Measurements from ENCODE around the gene CROCC2. TPM values are rescaled to one million over a fixed set of nuclear protein-coding genes. Genes with fewer than 3 reads are reported as not detected.

The CROCC2 gene
- polyA plus RNA-seq, 1 of the 3 experiments (the other 2 are of a cell fraction): not detected

DNA sequence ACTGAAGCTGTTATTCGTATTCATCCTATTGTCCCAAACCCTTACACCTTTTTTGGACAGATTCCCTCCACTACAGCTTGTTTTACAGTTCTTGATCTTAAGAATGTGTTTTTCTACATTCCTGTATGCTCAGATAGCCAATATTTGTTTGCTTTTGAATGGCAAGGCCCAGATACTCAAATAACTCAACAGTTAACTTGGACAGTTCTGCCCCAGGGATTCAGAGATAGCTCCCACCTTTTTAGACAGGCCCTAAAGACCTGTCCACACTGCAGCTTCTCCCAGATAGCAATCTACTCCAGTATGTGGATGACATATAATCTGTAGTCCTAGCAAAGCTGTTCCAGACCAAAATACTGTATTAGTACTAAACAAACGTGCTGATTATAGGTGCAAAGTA is 44.6 kb upstream of the CROCC2 start:
- Histone ChIP-seq H3K9me2 (no peaks in the 10 kb centered on the region), H3K4me3 (ENCODE audit: low read depth in 2 of 2, low read length in 1 of 2) (no peak overlapping the region), H3K27ac (ENCODE audit: low read depth in 2 of 2, low read length in 1 of 2) (no peak overlapping the region), H3K27me3 (ENCODE audit: insufficient read depth) (peaks cover 19% of the 10 kb centered on the region), H3K4me1 (ENCODE audit: control insufficient read depth in 1 of 2, insufficient read depth in 2 of 2, low read depth in 1 of 2, low read length in 1 of 2) (no peaks in the 10 kb centered on the region), H3K9ac (no peak overlapping the region), H3K79me2 (ENCODE audit: insufficient read depth) (no peaks in the 10 kb centered on the region), H3F3A (replicated peaks; ENCODE audit: insufficient read depth) (no peaks in the 10 kb centered on the region), H4K20me1 (ENCODE audit: insufficient read depth) (no peaks in the 10 kb centered on the region), H3K36me3 (replicated peaks in 1 of 2; ENCODE audit: control insufficient read depth in 1 of 2, insufficient read depth in 2 of 2, low read length in 1 of 2) (no peaks in the 10 kb centered on the region), H3K9me3 (no peaks in the 10 kb centered on the region), H3K4me2 (no peak overlapping the region), H2AFZ (ENCODE audit: low read depth) (no peak overlapping the region)
- TF ChIP-seq FOXM1 (IDR thresholded peaks at IDR 0.05; ENCODE audit: low read depth) (no peak), RAD21 (IDR thresholded peaks at IDR 0.05; ENCODE audit: low read length) (no peak)
- WGBS (ENCODE audit: low lambda C conversion rate): 21% methylated on average over 2 of the region's 2 CpGs
- ChIA-PET POLR2A (interaction anchor here (0.6 kb wide), 1 partner anchor 391 kb away, joined by 3 read pairs; no protein-coding TSS in a partner anchor), CTCF (interaction anchor here (1.0 to 6.4 kb wide), 4 partner anchors 10 to 217 kb away, joined by 3 to 44 read pairs (median 6); no protein-coding TSS in a partner anchor)
- DNase-seq: no peak

DNA sequence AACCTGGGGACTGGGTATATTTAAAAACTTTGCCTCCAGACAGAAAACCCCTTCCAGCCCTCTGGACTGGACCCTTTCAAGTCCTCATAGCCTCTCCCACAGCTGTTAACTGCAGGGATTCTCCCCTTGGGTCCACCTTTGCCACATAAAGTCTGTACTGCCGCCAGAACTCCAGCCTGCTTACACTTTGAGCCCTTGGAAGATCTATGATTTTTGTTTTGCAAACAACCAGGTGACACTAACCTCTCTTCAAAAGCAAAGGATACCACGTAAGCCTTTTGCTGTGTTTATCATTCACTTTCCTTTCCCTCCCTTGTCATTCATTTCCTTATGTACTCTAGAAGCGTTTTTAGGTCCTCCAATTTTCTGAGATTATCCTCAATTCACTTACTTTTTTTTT is 41.7 kb upstream of the CROCC2 start:
- Histone ChIP-seq H3K4me2 (no peak overlapping the region), H3K9me3 (no peaks in the 10 kb centered on the region), H4K20me1 (ENCODE audit: insufficient read depth) (no peaks in the 10 kb centered on the region), H3K9ac (no peak overlapping the region), H3K4me3 (ENCODE audit: low read depth in 2 of 2, low read length in 1 of 2) (no peak overlapping the region), H3K79me2 (ENCODE audit: insufficient read depth) (no peaks in the 10 kb centered on the region), H3K27ac (ENCODE audit: low read depth in 2 of 2, low read length in 1 of 2) (no peak overlapping the region), H3K9me2 (no peaks in the 10 kb centered on the region), H3F3A (replicated peaks; ENCODE audit: insufficient read depth) (no peaks in the 10 kb centered on the region), H3K27me3 (ENCODE audit: insufficient read depth) (peaks cover 19% of the 10 kb centered on the region), H3K36me3 (replicated peaks in 1 of 2; ENCODE audit: control insufficient read depth in 1 of 2, insufficient read depth in 2 of 2, low read length in 1 of 2) (no peaks in the 10 kb centered on the region), H3K4me1 (ENCODE audit: control insufficient read depth in 1 of 2, insufficient read depth in 2 of 2, low read depth in 1 of 2, low read length in 1 of 2) (no peaks in the 10 kb centered on the region), H2AFZ (ENCODE audit: low read depth) (no peak overlapping the region)
- WGBS (ENCODE audit: low lambda C conversion rate): 31% methylated on average over 3 of the region's 3 CpGs
- POLR2A ChIA-PET: no interaction called here
- CTCF ChIA-PET: interaction anchor here (6.4 kb wide), 1 partner anchor 13 kb away, joined by 44 read pairs; no protein-coding TSS in a partner anchor
- TF ChIP-seq, protein P1, sequence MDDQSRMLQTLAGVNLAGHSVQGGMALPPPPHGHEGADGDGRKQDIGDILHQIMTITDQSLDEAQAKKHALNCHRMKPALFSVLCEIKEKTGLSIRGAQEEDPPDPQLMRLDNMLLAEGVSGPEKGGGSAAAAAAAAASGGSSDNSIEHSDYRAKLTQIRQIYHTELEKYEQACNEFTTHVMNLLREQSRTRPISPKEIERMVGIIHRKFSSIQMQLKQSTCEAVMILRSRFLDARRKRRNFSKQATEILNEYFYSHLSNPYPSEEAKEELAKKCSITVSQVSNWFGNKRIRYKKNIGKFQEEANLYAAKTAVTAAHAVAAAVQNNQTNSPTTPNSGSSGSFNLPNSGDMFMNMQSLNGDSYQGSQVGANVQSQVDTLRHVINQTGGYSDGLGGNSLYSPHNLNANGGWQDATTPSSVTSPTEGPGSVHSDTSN (IDR thresholded peaks at IDR 0.05): no peak
- TF ChIP-seq SIN3A (IDR thresholded peaks at IDR 0.05; ENCODE audit: borderline replicate concordance, low read depth, low read length) (no peak), RXRA (IDR thresholded peaks at IDR 0.05; ENCODE audit: borderline replicate concordance, low read depth) (no peak), POLR2AphosphoS5 (IDR thresholded peaks at IDR 0.05; ENCODE audit: low read depth, low read length) (no peak), MAX (IDR thresholded peaks at IDR 0.05; ENCODE audit: low read depth) (no peak), FOSL2 (IDR thresholded peaks at IDR 0.05; ENCODE audit: borderline replicate concordance, low read depth) (no peak), ELF1 (IDR thresholded peaks at IDR 0.05) (no peak)
- TF ChIP-seq, protein P2, sequence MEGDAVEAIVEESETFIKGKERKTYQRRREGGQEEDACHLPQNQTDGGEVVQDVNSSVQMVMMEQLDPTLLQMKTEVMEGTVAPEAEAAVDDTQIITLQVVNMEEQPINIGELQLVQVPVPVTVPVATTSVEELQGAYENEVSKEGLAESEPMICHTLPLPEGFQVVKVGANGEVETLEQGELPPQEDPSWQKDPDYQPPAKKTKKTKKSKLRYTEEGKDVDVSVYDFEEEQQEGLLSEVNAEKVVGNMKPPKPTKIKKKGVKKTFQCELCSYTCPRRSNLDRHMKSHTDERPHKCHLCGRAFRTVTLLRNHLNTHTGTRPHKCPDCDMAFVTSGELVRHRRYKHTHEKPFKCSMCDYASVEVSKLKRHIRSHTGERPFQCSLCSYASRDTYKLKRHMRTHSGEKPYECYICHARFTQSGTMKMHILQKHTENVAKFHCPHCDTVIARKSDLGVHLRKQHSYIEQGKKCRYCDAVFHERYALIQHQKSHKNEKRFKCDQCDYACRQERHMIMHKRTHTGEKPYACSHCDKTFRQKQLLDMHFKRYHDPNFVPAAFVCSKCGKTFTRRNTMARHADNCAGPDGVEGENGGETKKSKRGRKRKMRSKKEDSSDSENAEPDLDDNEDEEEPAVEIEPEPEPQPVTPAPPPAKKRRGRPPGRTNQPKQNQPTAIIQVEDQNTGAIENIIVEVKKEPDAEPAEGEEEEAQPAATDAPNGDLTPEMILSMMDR (IDR thresholded peaks at IDR 0.05): no peak
- TF ChIP-seq, protein P3, sequence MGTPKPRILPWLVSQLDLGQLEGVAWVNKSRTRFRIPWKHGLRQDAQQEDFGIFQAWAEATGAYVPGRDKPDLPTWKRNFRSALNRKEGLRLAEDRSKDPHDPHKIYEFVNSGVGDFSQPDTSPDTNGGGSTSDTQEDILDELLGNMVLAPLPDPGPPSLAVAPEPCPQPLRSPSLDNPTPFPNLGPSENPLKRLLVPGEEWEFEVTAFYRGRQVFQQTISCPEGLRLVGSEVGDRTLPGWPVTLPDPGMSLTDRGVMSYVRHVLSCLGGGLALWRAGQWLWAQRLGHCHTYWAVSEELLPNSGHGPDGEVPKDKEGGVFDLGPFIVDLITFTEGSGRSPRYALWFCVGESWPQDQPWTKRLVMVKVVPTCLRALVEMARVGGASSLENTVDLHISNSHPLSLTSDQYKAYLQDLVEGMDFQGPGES (IDR thresholded peaks at IDR 0.05; ENCODE audit: low read depth, low read length): no peak
- TF ChIP-seq, protein P4, sequence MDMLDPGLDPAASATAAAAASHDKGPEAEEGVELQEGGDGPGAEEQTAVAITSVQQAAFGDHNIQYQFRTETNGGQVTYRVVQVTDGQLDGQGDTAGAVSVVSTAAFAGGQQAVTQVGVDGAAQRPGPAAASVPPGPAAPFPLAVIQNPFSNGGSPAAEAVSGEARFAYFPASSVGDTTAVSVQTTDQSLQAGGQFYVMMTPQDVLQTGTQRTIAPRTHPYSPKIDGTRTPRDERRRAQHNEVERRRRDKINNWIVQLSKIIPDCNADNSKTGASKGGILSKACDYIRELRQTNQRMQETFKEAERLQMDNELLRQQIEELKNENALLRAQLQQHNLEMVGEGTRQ (IDR thresholded peaks at IDR 0.05; ENCODE audit: borderline replicate concordance, low read depth, low read length): no peak
- TF ChIP-seq, protein P5, sequence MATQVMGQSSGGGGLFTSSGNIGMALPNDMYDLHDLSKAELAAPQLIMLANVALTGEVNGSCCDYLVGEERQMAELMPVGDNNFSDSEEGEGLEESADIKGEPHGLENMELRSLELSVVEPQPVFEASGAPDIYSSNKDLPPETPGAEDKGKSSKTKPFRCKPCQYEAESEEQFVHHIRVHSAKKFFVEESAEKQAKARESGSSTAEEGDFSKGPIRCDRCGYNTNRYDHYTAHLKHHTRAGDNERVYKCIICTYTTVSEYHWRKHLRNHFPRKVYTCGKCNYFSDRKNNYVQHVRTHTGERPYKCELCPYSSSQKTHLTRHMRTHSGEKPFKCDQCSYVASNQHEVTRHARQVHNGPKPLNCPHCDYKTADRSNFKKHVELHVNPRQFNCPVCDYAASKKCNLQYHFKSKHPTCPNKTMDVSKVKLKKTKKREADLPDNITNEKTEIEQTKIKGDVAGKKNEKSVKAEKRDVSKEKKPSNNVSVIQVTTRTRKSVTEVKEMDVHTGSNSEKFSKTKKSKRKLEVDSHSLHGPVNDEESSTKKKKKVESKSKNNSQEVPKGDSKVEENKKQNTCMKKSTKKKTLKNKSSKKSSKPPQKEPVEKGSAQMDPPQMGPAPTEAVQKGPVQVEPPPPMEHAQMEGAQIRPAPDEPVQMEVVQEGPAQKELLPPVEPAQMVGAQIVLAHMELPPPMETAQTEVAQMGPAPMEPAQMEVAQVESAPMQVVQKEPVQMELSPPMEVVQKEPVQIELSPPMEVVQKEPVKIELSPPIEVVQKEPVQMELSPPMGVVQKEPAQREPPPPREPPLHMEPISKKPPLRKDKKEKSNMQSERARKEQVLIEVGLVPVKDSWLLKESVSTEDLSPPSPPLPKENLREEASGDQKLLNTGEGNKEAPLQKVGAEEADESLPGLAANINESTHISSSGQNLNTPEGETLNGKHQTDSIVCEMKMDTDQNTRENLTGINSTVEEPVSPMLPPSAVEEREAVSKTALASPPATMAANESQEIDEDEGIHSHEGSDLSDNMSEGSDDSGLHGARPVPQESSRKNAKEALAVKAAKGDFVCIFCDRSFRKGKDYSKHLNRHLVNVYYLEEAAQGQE (IDR thresholded peaks at IDR 0.05; ENCODE audit: low read depth, low read length): no peak
- DNase-seq: no peak
